Endothelial cell of umbilical vein (primary cell): Measurements from ENCODE around the gene JCHAIN. TPM values are rescaled to one million over a fixed set of nuclear protein-coding genes. Genes with fewer than 3 reads are reported as not detected.

Source experiments
- BruUV-seq: library from RNA; stranded (reverse); fragments of 400-500 nt; replicated peaks from 2 replicates; lab custom pipeline; 2021; lab: Mats Ljungman, UMichigan
- CTCF ChIA-PET: fragments of 300-600, 350-600 bp; sonication (Branson Sonifier 250); formaldehyde crosslinking; loops from one replicate; lab custom pipeline; 2021; ENCODE audit warnings: antibody characterized with exemption, inconsistent platforms; lab: Charles Lee
- POLR2A ChIA-PET: fragments of 300-600, 350-600 bp; sonication (Branson Sonifier 250); formaldehyde crosslinking; loops from one replicate; lab custom pipeline; 2021; ENCODE audit warnings: antibody characterized with exemption, inconsistent platforms; lab: Charles Lee
- DNase-seq: peaks from one replicate; pipeline ENCODE4 v3.0.0-alpha.2; 2011; ENCODE audit warnings: low read depth, low spot score
- FAIRE-seq: peaks from 2 replicates; lab custom pipeline; 2011; peaks lifted over from hg19 to GRCh38; lab: Jason Lieb, UNC
- H2AFZ ChIP-seq: 2 replicates; pipeline ENCODE4 v1.6.0; 2012; ENCODE audit warnings: low read depth, low read length, control low read depth, inconsistent platforms
- H3K27ac ChIP-seq: 2 replicates; pipeline ENCODE4 v1.5.1; 2011; ENCODE audit warnings: low read depth, mild to moderate bottlenecking, control low read depth, low read length, moderate library complexity; ENCODE audit not compliant: insufficient read depth
- H3K27me3 ChIP-seq, 2 experiments: 2 replicates each; pipeline versions ENCODE4 v1.6.0 to v1.6.1; 2011; ENCODE audit warnings: low read length in 2 of 2, mixed read lengths in 1 of 2; ENCODE audit not compliant: control insufficient read depth in 2 of 2, insufficient read depth in 2 of 2
- H3K36me3 ChIP-seq, 2 experiments: 2 replicates in 1 of 2; 3 replicates in 1 of 2; pipeline ENCODE4 v1.5.1; 2011; ENCODE audit warnings: low read length in 2 of 2, mild to moderate bottlenecking in 1 of 2, moderate library complexity in 1 of 2; ENCODE audit not compliant: control insufficient read depth in 2 of 2, insufficient read depth in 2 of 2; ENCODE audit errors: extremely low read depth in 1 of 2
- H3K4me1 ChIP-seq: 3 replicates; pipeline ENCODE4 v1.5.1; 2011; ENCODE audit warnings: mild to moderate bottlenecking, low read length; ENCODE audit not compliant: control insufficient read depth, insufficient read depth; ENCODE audit errors: extremely low read depth
- H3K4me2 ChIP-seq: 2 replicates; pipeline ENCODE4 v1.6.1; 2011; ENCODE audit warnings: low read length, control low read depth, mixed read lengths; ENCODE audit not compliant: insufficient read depth
- H3K4me3 ChIP-seq, 3 experiments: fragments of 200-600 bp in 1 of 3; sonication (generic), shearing (Covaris generic) in 1 of 3; replicated peaks in 1 of 3; 2 replicates each; pipeline ENCODE4 v1.5.1; 2011 to 2016; ENCODE audit warnings: control low read depth in 3 of 3, low read length in 3 of 3, mild to moderate bottlenecking in 2 of 3, inconsistent platforms in 1 of 3, low read depth in 1 of 3, moderate library complexity in 1 of 3; ENCODE audit not compliant: insufficient read depth in 1 of 3
- H3K79me2 ChIP-seq: 2 replicates; pipeline ENCODE4 v1.6.0; 2012; ENCODE audit warnings: low read length, inconsistent platforms; ENCODE audit not compliant: control insufficient read depth, insufficient read depth
- H3K9ac ChIP-seq: replicated peaks from 2 replicates; pipeline ENCODE3; 2011; ENCODE audit warnings: low read length, control low read depth; ENCODE audit not compliant: insufficient read depth; ENCODE audit errors: extremely low read depth
- H3K9me1 ChIP-seq: replicated peaks from 3 replicates; pipeline ENCODE4 v1.6.0; 2011; ENCODE audit warnings: mild to moderate bottlenecking, low read length; ENCODE audit not compliant: control insufficient read depth, insufficient read depth; ENCODE audit errors: extremely low read depth
- H3K9me3 ChIP-seq: replicated peaks from 2 replicates; pipeline ENCODE4 v1.5.1; 2012; ENCODE audit warnings: low read length, inconsistent platforms; ENCODE audit not compliant: control insufficient read depth, insufficient read depth
- H4K20me1 ChIP-seq: replicated peaks from 2 replicates; pipeline ENCODE3; 2011; ENCODE audit warnings: mild to moderate bottlenecking, low read length; ENCODE audit not compliant: control insufficient read depth, insufficient read depth; ENCODE audit errors: extremely low read depth
- EZH2 ChIP-seq: IDR thresholded peaks from 2 replicates; pipeline ENCODE4 v1.6.1; 2012; ENCODE audit warnings: borderline replicate concordance, low read depth, mild to moderate bottlenecking, moderate library complexity, low read length, inconsistent platforms; ENCODE audit not compliant: severe bottlenecking
- FOS ChIP-seq: IDR thresholded peaks from 2 replicates; pipeline ENCODE4 v1.6.1; 2011; ENCODE audit warnings: mild to moderate bottlenecking, low read length, moderate library complexity, borderline replicate concordance; ENCODE audit not compliant: insufficient read depth
- GATA2 ChIP-seq: IDR thresholded peaks from 2 replicates; pipeline ENCODE4 v1.7.0; 2011; ENCODE audit warnings: low read depth, mild to moderate bottlenecking, moderate library complexity, mixed read lengths, low read length; ENCODE audit not compliant: insufficient read length, insufficient read depth
- JUN ChIP-seq: IDR thresholded peaks from 2 replicates; pipeline ENCODE4 v1.6.1; 2011; ENCODE audit warnings: borderline replicate concordance, low read depth; ENCODE audit not compliant: insufficient read length, insufficient read depth
- MYC ChIP-seq: IDR thresholded peaks from one replicate; pipeline ENCODE4 v1.6.1; 2011; ENCODE audit warnings: mild to moderate bottlenecking, low read depth, low read length
- POLR2A ChIP-seq: IDR thresholded peaks from 2 replicates; pipeline ENCODE4 v1.6.1; 2012; ENCODE audit warnings: low read depth, mild to moderate bottlenecking, control low read depth, low read length
- POLR2AphosphoS5 ChIP-seq: IDR thresholded peaks from 2 replicates; pipeline ENCODE4 v1.6.1; 2012; ENCODE audit warnings: low read depth, mild to moderate bottlenecking, control low read depth, low read length, moderate library complexity; ENCODE audit not compliant: insufficient read depth
- dilution Hi-C: fragments of 300-500 bp; cut with MboI; formaldehyde crosslinking; loops from one replicate; pipeline ENCODE4 v1.15.0; 2019; ENCODE audit warnings: low sequenced_read_pairs; ENCODE audit not compliant: extremely low pct_ligation_motif_present
- intact Hi-C: fragments of 100-400 bp; cut with micrococcal nuclease; formaldehyde crosslinking; loops from one replicate; pipeline ENCODE4 v1.10.0; 2022
- polyA plus RNA-seq, 4 experiments: library from polyadenylated mRNA; depleted of rRNA in 3 of 4; stranded (reverse) in 3 of 4; unstranded in 1 of 4; fragments of >200 nt; gene quantifications; 2 replicates each; pipeline versions ENCODE4 v1.2.1 to v1.2.3, GENCODE V29; 2011 to 2012; ENCODE audit warnings: missing spikeins in 1 of 4
- total RNA-seq: library from RNA; stranded (reverse); gene quantifications from 2 replicates; pipeline ENCODE4 v1.2.3, GENCODE V29; 2021
- TF ChIP-seq, protein P1 (sequence below), 2 donors: IDR thresholded peaks; 1 replicate in 1 of 2; 2 replicates in 1 of 2; pipeline ENCODE4 v1.5.1; 2011; ENCODE audit warnings: low read length in 2 of 2, mild to moderate bottlenecking in 2 of 2, moderate library complexity in 2 of 2, control low read depth in 1 of 2, inconsistent platforms in 1 of 2, low read depth in 1 of 2; ENCODE audit not compliant: insufficient read depth in 1 of 2; ENCODE audit errors: extremely low read depth in 1 of 2
- TF ChIP-seq, protein P2 (sequence below): IDR thresholded peaks from 2 replicates; pipeline ENCODE4 v1.6.1; 2011; ENCODE audit not compliant: insufficient read depth, insufficient read length

JCHAIN gene
- total and polyA plus RNA-seq, 2 donors (not counting 3 experiments of a cell fraction or from before 2014, with no cell fraction given): not detected

DNA sequence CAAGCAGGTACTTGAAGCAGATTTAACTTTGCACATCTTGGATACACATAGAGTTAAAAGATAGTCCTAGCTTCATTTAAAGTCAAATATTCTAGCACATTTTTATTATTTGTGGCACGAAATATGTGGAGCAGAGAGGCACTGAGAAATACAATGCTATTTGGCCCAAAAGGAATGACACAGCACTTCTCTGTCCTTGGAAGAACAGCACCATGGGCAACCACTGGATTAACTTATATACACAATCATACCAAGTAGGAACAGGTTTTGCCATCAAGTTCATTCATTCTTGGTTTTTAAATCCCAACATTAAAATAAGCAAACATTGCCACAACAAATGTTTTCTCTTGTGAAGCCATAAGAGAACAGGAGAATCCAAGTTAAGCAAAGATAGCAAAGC, 38.7 kb downstream of the JCHAIN start:
- Histone ChIP-seq H3K79me2 (no peaks in the 10 kb centered on the region), H3K9ac (no peak overlapping the region), H4K20me1 (no peaks in the 10 kb centered on the region), H3K27me3 (no peaks in the 10 kb centered on the region), H3K36me3 (no peaks in the 10 kb centered on the region), H3K4me1 (peaks cover 24% of the 10 kb centered on the region), H3K27ac (no peak overlapping the region), H3K9me1 (no peaks in the 10 kb centered on the region), H3K4me3 (no peak overlapping the region), H2AFZ (no peak overlapping the region), H3K9me3 (no peaks in the 10 kb centered on the region), H3K4me2 (no peak overlapping the region)
- POLR2A ChIA-PET: no interaction called here
- TF ChIP-seq MYC: no peak
- no peak for TF ChIP-seq POLR2A
- TF ChIP-seq FOS: no peak
- CTCF ChIA-PET: interaction anchor here (1.4 kb wide), 2 partner anchors 13 to 68 kb away, joined by 3 read pairs; no protein-coding TSS in a partner anchor
- no peak for DNase-seq
- no TSS peak for BruUV-seq
- FAIRE-seq: no peak
- dilution Hi-C loops (no loop called here), intact Hi-C loops (no loop called here)

DNA sequence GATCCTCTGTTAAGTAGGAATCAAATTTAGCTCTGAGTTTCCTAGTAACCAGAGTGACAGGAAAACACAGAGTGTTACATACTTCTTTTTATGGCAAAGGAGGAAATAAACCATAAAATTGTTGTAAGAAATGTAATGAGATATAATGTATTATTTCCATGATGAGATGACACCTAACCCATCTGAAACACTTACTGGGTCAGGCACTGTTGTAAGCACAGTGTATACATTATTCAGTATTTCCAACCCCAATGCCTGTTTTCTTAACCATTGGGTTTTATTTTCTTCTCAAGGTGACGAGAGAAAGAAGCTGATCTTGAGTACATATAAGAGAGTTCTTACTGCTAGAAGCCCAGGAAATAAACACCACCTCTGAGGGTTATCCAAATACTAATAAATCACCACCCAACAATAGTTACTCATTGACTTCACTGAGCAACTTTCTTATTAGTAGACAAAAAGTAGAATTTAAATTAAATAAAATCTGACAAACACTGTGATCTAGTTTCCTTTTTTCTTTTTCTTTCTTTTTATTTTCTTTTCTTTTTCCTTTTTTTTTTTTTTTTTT, 42.0 kb downstream of the JCHAIN start:
- intact Hi-C loops: no loop called here
- H3K27ac ChIP-seq: no peak overlapping the region
- POLR2A ChIA-PET: no interaction called here
- H3K4me1 ChIP-seq: peaks cover 4% of the 10 kb centered on the region
- no peak overlapping the region for H3K4me3 ChIP-seq
- no TSS peak for BruUV-seq
- H3K9me3 ChIP-seq: no peaks in the 10 kb centered on the region
- dilution Hi-C loops: no loop called here
- CTCF ChIA-PET: interaction anchor here (0.7 kb wide), 1 partner anchor 20 kb away, joined by 3 read pairs; no protein-coding TSS in a partner anchor
- H3K79me2 ChIP-seq: no peaks in the 10 kb centered on the region
- TF ChIP-seq, protein P1, sequence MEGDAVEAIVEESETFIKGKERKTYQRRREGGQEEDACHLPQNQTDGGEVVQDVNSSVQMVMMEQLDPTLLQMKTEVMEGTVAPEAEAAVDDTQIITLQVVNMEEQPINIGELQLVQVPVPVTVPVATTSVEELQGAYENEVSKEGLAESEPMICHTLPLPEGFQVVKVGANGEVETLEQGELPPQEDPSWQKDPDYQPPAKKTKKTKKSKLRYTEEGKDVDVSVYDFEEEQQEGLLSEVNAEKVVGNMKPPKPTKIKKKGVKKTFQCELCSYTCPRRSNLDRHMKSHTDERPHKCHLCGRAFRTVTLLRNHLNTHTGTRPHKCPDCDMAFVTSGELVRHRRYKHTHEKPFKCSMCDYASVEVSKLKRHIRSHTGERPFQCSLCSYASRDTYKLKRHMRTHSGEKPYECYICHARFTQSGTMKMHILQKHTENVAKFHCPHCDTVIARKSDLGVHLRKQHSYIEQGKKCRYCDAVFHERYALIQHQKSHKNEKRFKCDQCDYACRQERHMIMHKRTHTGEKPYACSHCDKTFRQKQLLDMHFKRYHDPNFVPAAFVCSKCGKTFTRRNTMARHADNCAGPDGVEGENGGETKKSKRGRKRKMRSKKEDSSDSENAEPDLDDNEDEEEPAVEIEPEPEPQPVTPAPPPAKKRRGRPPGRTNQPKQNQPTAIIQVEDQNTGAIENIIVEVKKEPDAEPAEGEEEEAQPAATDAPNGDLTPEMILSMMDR (IDR thresholded peaks at IDR 0.05; ENCODE audit: extremely low read depth in 1 of 2, insufficient read depth in 1 of 2, low read depth in 1 of 2, low read length in 2 of 2): no peak
- TF ChIP-seq JUN (no peak), POLR2A (no peak), GATA2 (no peak), EZH2 (no peak), POLR2AphosphoS5 (no peak), FOS (no peak), MYC (no peak)
- TF ChIP-seq, protein P2, sequence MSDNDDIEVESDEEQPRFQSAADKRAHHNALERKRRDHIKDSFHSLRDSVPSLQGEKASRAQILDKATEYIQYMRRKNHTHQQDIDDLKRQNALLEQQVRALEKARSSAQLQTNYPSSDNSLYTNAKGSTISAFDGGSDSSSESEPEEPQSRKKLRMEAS: no peak
- no peak overlapping the region for H3K9ac ChIP-seq
- H3K27me3 ChIP-seq: no peaks in the 10 kb centered on the region
- H4K20me1 ChIP-seq: no peaks in the 10 kb centered on the region
- DNase-seq: peak; percentile 16
- H3K36me3 ChIP-seq: no peaks in the 10 kb centered on the region
- no peak for FAIRE-seq
- H3K4me2 ChIP-seq: no peak overlapping the region
- no peak overlapping the region for H2AFZ ChIP-seq
- H3K9me1 ChIP-seq: no peaks in the 10 kb centered on the region
